ENCODE measurements around the gene SKI.

The SKI gene

GRCh38 chr1:2228157-2228594 is at the start of gene SKI:
SKI (plus strand) TSS chr1:2228319; CDS start chr1:2228767, 448 bp downstream.
- CTCF ChIA-PET: interaction anchor here (2.4 kb wide), 1 partner anchor 33 kb away, joined by 11 read pairs; the partner anchor contains the start of gene FAAP20
- TF ChIP-seq CTCF (IDR thresholded peaks at IDR 0.05; ENCODE audit: control extremely low read depth, extremely low read depth, low read depth, missing control alignments): no peak
- POLR2A ChIA-PET: interaction anchor here (1.1 to 1.5 kb wide), 3 partner anchors 21 to 154 kb away, joined by 3 read pairs; no protein-coding TSS in a partner anchor
- no peak for DNase-seq (ENCODE audit: extremely low spot score)

DNA sequence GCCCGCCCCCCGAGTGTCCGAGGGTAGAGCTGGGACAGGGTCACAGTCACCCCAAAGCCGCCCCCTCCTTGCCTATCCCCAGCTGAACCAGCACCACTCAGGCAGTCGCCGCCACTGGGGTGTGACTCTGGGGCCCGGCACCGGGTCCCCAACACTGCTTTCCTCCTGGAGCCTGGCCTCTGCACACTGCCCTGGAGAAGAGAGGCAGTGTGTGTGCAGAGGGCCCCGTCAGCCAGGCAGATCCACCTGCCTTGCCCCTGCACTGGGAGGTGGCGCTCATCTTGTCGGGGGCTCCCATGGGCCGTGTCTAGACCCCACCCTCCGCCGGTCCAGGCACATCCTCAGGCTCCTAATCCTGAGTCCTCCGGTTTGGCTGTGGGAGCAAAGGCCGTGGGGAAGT is 49.2 kb upstream of the SKI start:
- POLR2A ChIA-PET: no interaction called here
- CTCF ChIA-PET: no interaction called here
- DNase-seq (ENCODE audit: extremely low spot score): no peak
- TF ChIP-seq CTCF (IDR thresholded peaks at IDR 0.05; ENCODE audit: control extremely low read depth, extremely low read depth, low read depth, missing control alignments): no peak

GRCh38 chr1:2179283-2180013 is 48.7 kb upstream of the SKI start:
- TF ChIP-seq CTCF (IDR thresholded peaks at IDR 0.05; ENCODE audit: control extremely low read depth, extremely low read depth, low read depth, missing control alignments): no peak
- no peak for DNase-seq (ENCODE audit: extremely low spot score)
- ChIA-PET CTCF (no interaction called here), POLR2A (no interaction called here)

DNA sequence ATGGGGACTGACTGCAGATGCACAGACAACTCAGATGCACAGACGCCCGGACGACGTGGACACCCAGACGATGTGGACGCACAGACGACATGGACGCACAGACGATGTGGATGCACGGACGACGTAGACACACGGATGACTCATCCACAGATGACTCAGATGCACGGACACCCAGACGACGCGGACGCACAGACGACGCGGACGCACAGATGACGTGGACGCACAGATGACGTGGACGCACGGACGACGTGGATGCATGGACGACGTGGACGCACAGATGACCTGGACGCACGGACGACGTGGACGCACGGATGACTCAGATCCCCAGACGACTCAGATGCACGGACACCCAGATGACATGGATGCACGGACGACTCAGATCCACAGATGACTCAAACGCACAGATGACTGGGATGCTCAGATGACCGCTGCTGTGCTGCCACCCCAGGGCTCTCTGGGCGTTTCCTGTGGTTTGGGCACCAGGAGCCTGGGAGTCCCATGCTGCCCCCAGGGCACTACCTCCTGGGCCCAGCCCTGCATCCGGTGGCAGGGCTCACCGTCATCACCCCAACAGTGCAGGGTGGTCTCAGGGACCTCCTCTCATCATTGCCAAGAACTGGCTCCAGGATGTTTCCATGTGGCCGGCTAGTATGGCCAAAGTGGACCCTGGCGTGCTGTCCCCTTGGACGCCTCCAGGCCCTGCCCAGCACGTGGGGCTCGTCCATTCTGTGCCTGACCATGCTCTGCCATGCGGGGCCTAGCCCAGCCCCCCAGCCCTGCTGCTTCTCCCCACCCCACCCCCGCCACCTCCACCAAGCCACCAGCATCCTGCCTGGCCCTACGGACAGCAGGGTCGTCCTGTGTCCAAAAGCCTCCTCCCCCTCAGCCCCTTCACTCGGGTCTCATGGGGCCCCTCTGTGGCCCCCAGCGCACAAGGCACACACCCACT is 47.5 kb upstream of the SKI start:
- DNase-seq (ENCODE audit: extremely low spot score): no peak
- POLR2A ChIA-PET: no interaction called here
- TF ChIP-seq CTCF (IDR thresholded peaks at IDR 0.05; ENCODE audit: control extremely low read depth, extremely low read depth, low read depth, missing control alignments): no peak
- CTCF ChIA-PET: no interaction called here

DNA sequence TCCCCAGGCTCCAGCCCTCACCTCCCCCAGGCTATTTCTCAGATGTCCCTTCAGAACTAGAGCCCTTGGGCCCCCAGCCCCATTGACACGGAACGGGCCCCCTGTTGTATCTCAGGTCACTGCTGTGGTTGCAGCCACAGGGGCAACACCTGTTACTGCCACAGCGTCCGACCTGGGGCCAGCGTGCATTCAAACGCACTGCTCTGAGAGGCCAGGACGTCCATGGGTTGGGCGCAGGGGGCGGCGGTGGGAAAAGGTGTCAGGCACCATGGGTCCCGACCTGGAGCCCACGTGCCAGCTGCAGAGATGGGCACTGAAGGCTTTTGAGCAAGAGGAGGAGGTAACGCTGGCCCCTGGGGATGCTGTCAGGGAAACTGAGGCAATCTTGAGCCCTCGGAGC is 46.8 kb upstream of the SKI start:
- no peak for DNase-seq (ENCODE audit: extremely low spot score)
- POLR2A ChIA-PET: no interaction called here
- no peak for TF ChIP-seq CTCF (IDR thresholded peaks at IDR 0.05; ENCODE audit: control extremely low read depth, extremely low read depth, low read depth, missing control alignments)
- CTCF ChIA-PET: no interaction called here

GRCh38 chr1:2181752-2182151 is 46.4 kb upstream of the SKI start:
- ChIA-PET CTCF (no interaction called here), POLR2A (no interaction called here)
- DNase-seq (ENCODE audit: extremely low spot score): no peak
- TF ChIP-seq CTCF (IDR thresholded peaks at IDR 0.05; ENCODE audit: control extremely low read depth, extremely low read depth, low read depth, missing control alignments): no peak
